Activated T-helper 1 cell treated with anti-CD3 and anti-CD28 coated beads, Interleukin-2, amount 50 U/mL, for 16 hours (primary cell): ENCODE data around the gene TLNRD1.

ENCODE experiments used
- DNase-seq, 2 donors: peaks; one replicate each; pipeline ENCODE4 v3.0.0-alpha.2; 2020; ENCODE audit warnings: low read depth in 1 of 2, low spot score in 1 of 2

The TLNRD1 gene

DNA sequence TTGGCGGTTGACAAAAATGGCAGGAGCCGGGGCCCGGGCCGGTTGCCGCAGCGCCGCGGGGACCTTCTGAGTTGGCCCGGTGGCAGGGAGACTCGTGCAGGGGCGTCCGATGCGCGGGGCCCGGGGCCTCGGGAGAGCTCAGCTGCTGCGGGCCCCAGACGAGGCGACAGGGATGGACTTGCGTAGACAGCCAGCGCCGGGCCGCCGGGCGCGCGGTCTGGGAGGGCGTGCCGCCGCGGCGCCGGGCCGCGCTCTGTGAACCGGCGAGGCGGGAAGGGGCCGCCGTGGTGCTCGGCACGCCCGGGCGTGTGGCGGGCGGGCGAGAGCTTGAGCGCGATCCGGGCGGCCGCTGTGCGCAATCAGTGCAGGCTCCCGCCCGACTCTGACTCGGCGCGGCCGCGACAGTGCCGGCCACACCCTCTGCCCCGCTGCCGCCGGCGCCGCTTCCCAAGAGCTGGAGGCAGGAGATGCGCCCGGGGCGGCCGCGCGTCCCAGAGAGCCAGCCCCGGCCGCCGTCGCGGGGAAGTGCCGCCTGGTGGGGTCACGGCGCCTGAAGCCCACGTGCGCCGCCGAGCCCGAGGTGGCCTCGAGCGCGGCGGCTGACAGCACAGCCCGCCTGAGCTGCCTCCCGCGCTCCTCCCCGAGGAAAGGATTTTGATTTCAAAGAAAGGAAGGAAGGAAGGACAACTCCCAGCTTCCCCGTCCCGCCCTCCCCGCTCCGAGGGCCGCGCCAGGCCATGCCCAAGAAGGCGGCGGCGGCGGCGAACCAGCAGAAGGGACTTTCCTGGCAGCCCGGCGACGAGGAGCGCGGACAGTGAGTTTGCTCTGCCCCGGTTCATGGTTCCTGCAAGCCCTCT lies 657 bp downstream of the TLNRD1 start:
- DNase-seq, result peak; percentile 10 to 38

DNA sequence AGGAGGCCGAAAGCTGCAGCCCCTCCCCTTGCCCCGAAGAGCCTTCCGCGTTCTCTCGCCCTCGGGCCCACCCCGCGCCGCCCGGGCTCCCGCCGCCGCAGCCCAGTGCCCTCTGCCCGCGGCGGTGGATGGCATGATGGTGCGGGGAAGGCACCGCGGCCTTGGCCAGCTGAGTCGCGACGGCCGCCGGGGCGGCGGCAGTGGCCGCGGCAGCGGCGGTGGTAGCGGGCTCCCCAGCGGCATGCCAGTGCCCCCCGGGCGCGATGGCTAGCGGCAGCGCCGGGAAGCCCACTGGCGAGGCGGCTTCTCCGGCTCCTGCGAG lies 1.2 kb downstream of the TLNRD1 start:
- no peak for DNase-seq

DNA sequence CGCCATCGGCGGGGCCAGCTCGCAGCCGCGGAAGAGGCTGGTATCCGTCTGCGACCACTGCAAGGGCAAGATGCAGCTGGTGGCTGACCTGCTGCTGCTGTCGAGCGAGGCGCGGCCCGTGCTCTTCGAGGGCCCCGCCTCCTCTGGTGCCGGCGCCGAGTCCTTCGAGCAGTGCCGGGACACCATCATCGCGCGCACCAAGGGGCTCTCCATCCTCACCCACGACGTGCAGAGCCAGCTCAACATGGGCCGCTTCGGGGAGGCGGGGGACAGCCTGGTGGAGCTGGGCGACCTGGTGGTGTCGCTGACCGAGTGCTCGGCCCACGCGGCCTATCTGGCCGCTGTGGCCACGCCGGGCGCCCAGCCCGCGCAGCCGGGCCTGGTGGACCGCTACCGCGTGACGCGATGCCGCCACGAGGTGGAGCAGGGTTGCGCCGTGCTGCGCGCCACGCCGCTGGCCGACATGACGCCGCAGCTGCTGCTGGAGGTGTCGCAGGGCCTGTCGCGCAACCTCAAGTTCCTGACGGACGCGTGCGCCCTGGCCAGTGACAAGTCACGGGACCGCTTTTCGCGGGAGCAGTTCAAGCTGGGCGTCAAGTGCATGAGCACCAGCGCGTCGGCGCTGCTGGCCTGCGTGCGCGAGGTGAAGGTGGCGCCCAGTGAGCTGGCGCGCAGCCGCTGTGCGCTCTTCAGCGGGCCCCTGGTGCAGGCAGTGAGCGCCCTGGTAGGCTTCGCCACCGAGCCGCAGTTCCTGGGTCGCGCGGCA lies 1.8 kb downstream of the TLNRD1 start:
- DNase-seq, result no peak

DNA sequence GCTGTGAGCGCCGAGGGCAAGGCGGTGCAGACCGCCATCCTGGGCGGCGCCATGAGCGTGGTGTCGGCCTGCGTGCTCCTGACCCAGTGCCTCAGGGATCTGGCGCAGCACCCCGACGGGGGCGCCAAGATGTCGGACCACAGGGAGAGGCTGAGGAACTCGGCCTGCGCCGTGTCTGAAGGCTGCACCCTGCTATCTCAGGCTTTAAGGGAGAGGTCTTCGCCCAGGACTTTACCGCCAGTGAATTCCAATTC lies 2.3 kb downstream of the TLNRD1 start:
- DNase-seq, result no peak

DNA sequence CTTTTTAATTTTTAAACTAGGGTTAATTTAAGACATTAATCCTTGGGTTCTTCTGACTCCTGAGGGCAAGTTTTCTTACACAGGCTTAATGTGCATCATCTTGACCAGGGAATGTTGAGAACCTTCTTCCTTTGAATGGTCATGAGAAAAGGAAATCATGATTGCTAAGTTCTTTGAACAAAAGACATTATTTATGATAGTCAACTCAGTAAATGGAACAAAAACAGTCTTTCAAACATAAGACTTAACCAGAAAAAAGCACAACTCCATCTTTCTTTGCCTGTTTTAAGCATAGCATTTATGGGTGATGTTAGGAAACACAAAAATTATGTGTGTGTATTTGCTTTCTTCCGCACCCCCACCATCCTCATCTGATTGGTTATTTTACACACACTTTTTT lies 5.4 kb downstream of the TLNRD1 start:
- DNase-seq, result no peak

DNA sequence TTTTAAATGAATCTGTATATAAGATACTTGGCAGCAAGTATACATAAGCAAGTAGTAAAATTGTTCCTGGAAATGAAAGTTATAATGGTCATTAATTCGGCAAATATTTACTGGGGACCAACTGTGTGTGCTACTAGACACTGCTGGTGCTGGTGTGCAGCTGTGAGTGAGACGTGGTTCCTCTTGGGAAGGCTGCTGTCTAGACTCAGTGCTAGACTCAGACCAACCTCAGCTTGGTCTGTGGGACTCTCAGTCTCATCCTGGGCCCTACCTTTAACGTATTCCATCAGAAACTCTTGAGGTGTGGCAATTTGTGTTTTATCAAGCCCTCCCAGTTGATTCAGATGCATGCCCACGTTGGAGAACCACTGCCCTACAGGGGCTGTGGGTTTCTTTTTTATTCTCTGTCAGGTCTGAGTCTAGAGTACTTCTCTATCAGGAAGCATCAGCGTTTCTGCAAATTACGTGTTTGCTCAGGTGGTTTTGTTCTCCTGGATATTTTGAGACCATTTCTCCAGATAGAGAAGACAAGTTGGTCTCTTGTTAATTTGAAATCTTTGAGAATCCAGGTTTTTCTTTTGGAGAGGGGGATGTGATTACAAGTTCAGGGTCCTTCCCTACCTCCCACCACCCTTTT lies 6.8 kb downstream of the TLNRD1 start:
- no peak for DNase-seq

DNA sequence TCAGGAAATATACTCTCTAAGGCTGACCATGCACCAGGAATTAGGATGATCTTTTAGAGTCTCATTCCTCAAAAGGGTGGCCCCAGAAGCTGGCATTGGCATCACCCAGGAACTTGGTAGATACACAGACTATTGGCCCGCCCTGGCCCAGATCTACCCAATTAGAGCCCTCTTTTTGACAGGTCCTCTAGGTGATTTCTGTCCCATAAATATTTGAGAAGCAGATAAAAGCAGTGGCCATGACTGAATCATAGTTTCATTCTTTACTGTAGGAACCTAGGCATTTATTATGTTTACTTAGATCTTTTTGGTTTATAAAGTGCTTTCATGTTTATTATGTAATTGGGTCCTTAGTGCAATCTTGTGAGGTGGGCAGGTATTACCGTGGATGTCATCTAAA lies 7.6 kb downstream of the TLNRD1 start:
- DNase-seq, result no peak

DNA sequence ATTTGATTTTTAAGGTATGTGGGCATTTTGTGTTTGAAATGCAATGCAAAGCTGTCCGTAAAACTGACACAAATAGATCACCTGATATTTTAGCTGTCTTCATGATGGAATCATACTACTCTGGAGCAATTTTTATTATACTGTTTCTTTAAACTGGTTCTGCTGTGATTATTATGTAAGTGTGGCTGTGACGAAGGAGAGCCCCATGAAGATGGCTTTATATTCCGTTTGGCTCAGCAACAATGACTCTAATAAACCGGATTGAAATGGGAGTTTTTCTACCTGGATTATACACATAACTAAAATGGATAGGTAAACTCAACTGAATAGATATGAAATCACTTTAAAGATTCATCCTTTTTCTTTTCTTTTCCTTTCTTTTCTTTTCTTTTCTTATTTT lies 9.4 kb downstream of the TLNRD1 start:
- DNase-seq, result no peak

DNA sequence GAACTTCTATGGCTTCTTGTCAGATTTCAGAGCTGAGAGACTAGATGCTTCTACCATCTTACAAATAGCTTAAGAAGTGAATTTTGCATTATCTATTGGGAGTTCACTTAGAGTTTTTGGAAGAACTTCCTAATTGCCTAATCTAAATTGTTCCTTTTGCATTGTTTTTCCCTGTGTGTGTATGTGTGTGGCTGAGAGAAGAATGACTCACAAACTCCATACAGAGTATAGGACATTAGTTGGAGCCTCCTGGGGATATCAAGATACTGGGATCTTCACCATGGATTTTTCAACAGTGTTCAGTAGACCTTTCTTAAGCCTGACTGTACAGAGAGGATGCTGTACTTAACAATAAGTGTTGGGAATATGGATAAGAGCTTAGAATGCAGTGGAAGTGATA lies 10.9 kb downstream of the TLNRD1 start:
- no peak for DNase-seq

DNA sequence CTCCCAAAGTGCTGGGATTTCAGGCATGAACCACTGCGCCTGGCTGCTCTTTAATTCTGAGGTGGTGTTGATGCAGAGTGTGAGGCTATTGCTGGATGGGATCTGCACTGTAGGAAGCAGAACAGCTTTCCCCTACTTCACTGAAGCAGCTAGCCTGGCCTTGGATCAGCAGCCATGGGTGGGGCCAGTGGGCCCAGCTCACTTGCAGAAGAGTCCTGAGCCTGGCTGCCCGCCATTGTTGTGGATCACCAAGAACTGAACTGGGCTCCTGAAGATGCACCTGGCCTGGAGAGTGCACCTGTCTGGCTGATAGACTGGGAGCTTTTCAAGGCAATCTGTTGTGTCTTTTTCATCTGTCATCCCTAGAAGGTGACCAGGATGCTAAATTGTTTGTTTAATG lies 11.9 kb downstream of the TLNRD1 start:
- DNase-seq, result no peak

DNA sequence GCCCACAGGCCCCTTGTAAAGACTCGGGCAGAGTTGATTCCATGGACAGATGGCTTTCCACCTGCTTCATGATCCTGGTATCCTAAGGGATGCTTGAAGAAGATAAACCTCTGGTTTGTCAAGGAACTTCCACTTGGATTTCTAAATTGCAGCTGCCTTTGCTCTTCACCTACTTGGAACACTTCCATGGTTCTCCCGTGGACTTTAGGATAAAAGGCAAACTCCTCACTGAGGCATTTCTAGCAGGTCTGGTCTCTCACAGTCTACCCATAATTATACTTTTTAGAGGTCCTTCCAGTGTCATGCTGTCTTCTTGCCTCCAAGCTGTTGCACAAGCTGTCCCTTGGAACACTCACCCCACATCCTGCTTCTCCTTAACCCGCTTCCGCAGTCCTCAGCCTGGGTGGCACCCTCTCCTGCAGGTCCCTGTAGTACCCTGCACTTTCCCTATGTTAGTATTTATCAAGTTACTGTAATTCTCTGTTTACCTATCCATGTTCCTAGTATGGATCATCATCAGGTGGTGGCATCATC lies 12.7 kb downstream of the TLNRD1 start:
- DNase-seq, result no peak

DNA sequence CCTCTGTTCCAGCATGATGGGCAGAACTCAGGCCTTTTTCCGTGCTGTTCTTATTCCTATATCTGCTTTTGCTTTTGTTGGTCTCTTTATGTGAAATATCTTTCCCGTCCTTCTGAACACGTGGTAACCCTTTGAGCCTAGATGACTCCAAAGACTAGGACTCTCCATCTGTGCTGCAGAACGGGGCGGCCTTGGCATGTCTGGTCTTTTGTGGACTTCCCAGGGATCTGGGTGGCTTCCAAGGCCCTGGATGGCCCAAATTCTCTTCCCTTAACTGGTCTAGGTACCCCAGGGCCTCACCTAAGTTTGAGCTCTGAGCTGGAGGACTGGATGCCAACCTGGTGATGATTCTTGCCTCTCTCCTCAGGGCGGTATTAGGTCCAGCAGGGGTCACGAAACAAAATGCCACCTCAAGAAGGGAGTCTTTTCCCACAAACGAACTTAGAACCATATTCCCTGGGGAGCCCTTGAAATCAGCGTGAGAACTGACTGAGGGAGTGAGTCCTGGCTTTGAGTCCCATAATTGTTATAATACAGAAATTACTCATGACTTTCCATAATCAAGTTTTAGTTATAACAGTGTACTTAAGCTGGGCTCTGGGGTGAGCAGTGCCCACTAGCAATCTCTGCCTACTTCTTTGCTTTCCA lies 13.8 kb downstream of the TLNRD1 start:
- no peak for DNase-seq

DNA sequence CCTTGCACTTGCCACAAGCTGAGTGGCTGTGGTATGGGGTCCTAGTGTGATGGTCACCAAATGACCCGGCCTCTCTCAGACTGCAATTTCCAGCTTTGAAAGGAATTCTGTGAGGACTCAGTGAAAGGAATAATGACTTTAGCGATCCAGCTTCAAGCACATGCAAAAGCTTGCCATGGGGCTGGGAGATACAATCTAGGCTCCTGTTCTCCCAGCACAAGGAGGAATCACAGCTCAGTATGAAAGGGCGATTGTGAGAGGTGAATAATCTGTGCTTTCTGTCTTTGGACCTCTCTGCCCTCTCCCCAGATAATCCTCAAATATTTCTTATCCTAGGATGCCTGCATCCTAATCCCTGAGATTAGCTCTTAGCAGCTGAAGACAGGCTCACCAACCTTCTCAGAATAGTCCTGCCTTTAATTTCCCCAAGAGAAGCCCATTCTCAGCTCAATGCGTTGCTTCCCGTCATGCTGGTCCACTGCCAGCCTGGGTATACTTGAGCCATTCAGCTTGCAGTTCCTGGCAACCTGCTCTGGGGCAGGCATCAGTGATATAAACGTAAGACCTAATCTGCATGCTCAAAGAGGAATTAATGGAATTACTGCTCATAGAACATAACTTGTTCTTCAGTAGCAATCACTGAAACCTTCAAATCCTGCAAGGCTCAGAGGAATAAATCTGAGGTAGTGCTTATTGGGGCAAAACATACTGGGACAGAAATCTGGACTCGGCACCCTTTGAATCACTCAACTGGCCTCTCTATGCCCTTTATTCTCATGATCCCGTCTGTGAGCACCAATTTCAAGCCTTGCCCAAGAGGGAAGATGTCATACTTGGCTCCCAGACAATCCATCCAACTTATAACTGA lies 15.1 kb downstream of the TLNRD1 start:
- no peak for DNase-seq

DNA sequence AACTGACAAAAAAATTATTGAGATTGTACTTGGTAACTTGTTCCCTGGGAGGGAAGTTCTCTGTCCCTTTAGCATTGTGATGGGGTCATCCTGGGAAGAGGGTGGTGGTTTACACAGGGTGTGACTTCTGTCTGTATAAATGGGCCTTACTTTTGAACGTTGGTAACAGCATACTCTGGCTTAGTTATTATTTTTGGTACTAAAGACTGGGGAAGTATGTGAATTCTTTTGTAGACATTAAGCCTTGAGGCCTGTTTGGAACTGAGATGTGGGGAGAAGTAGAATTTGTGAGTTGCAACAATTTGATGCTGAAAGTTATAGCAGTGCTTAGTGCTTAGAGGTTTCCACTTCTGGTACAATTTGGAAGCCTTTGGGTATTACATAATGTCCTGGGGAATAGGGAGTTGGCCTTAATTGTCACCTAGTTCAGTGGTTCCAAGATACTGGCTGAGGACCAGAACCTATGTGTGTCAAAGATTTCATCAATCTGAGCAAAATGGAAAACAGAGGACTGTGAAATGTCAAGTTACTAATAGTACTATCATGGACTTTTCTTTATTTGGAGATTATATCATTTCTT lies 15.9 kb downstream of the TLNRD1 start:
- no peak for DNase-seq

DNA sequence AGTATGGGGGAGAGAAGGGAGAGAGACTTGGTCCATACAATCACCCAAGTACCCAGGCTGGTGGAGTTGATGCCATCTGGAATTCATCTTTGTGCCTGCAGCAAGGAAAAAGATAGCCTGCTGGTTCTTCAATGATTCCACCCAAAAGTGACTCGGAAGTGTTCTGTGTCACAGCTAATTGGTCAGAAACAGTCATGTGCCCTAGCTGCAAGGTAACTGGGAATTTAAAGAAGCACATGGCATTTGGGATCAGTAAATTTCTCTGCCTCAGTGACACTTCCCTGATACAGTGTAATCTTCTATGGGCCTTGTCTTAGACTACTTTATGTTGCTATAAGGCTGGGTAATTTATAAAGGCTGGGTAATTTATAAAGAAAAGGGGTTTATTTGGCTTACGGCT lies 17.5 kb downstream of the TLNRD1 start:
- no peak for DNase-seq

DNA sequence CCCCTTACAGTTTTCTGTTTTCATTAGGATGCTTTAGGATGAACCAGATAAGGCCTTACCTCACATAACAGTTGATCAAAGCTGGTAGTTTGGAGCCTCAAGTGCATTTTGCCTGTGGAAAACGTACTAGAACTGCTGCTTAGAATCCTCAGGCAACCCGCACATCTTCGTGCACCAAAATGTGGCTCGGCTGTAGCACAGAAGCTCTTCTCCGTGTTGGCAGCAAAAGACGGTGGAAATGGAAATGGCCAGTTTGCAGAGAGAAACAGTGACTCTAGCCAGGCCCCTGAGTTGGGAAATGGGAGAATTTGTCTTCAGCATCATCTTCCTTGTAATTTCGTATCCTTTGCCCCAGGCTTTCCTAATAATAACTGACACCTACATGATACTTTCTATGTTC lies 20.6 kb downstream of the TLNRD1 start:
- DNase-seq, result no peak

DNA sequence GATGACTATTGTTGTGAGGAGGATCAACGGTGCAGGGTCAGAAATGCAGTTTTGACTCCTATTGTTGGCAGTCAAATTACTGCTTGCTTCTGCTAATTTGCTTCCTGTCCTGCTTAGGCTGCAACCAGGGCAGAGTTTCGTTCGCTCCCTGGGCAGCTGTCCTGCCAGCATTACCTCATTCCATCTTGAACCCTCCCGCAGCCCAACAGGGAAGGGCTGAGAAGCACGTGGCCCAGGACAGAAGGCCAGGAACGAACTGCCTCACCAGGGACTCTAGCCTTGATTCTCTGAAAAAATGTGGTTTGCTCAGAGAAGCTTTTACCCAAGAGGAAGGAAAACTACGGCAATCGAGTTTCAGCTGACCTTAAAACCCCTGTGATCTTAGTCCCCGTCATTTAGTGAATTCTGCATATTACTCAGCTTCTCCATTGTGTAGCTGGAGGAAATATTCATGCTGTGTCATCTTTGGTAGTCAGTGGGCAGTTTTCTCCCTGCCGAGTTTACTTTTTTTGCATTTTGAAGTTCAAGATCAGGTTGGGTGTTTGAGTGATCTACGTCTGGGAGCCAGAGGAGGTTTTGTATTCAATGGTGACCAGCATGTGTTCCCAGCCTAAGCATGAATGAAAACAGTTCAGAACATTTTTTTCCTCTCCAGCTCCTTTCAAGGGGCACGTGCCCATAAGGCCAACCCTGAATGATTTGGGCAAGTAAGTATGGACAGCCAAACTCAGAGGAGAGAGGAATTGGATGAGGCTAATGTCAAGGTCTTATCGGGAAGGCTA lies 23.0 kb downstream of the TLNRD1 start:
- DNase-seq, result no peak

DNA sequence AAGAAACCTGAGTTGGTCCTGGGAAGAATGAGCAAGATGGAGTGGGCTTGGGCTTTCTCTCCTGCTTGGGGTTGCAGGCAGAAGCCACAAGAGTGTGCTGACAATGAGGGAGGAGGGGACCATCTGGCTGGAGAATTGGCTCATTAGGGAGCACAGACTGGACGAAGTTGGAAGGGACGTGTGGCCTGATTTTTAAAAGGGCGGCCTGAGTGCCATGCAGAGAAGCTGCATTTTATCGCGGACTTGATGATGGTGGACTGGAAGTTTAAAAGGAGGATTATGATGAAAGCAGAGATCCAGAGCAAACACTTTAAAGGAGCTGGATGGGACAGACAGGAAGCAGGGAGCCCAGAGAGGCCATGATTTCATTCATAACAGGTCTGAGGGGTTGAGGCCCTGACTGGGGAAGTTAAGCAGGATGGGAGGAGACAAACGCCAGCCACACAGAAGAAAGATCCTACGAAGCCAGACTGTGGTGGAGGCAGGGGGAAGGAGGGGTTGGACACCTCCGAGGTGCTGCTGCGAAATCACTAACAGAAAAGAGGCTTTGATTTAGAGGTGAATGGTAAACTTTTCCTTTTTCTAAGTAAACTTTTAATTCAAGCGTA lies 23.6 kb downstream of the TLNRD1 start:
- DNase-seq, result no peak

DNA sequence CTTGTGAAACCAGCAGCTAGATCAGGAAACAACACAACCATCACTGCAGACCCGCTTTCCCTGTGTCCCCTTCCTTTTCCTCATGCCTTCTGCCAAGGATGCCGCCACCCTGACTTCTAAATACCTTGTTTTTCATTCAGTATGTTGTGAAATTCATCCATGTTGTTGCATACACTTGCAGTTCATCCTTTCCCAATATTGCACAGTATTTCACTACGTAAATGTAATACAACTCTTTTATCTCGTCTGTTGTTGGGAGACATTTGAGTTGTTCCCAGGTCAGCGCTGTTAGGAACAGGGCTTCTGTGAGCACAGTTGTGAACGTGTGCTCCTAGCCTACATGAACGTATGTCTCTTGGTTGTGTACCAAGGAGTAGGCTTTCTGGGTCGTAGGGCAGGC lies 24.2 kb downstream of the TLNRD1 start:
- no peak for DNase-seq
